ENCODE data around the gene KCND3. TPM values are rescaled to one million over a fixed set of nuclear protein-coding genes. Genes with fewer than 3 reads are reported as not detected.

The KCND3 gene
- total and polyA plus RNA-seq, 2 experiments from 2014 or later: 0.10 to 0.18 TPM

DNA sequence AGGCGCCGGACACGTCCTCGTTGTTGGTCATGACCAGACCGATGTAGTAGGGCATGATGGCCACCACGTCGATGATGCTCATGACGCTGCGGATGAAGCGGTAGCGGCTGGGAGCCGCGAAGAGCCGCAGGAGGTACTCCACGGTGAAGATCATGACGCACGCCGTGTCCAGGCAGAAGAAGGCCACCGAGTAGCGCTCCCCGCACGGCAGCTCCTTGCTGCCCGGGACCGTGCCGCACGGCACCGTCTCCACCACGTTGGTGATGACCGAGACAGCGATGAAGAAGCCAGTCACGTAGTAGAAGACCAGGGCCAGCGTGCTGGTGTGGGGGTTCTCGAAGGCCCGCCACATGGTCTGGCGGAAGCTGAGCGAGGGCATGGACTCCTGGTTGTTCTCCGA, 7.6 kb downstream of the KCND3 start (continued):
- TF ChIP-seq REST (IDR thresholded peaks at IDR 0.05; ENCODE audit: unreplicated experiment) (no peak), POLR2AphosphoS5 (IDR thresholded peaks at IDR 0.05; ENCODE audit: low read depth) (no peak), NANOG (IDR thresholded peaks at IDR 0.05; ENCODE audit: borderline replicate concordance) (no peak)

GRCh38 chr1:111981090-111981489, 8.4 kb downstream of the KCND3 start:
- Mint-ChIP-seq H3K9me3 (peaks cover 10% of the 10 kb centered on the region), H3K27me3 (ENCODE audit: insufficient read depth, low read depth, poor library complexity) (peaks cover 12% of the 10 kb centered on the region), H3K27ac (no peak overlapping the region), H3K4me1 (peaks cover 18% of the 10 kb centered on the region), H3K4me3 (no peak overlapping the region), H3K36me3 (ENCODE audit: low read depth) (peaks cover 5% of the 10 kb centered on the region; the same call in 1 of the 3 replicates)
- Histone ChIP-seq H2AFZ (no peak overlapping the region), H3K27ac (ENCODE audit: low read depth) (no peak overlapping the region), H3K36me3 (ENCODE audit: insufficient read depth) (no peaks in the 10 kb centered on the region), H3K4me3 (no peak overlapping the region), H3K9me2 (ENCODE audit: insufficient read depth) (peaks cover 4% of the 10 kb centered on the region; the same call in 1 of the 2 replicates), H3F3A (replicated peaks; ENCODE audit: low read depth) (no peaks in the 10 kb centered on the region), H3K79me2 (replicated peaks; ENCODE audit: insufficient read depth) (no peaks in the 10 kb centered on the region), H3K27me3 (ENCODE audit: insufficient read depth) (peaks cover 2% of the 10 kb centered on the region), H4K20me1 (replicated peaks; ENCODE audit: insufficient read depth) (no peaks in the 10 kb centered on the region), H3K4me2 (no peak overlapping the region), H3K4me1 (ENCODE audit: insufficient read depth) (no peaks in the 10 kb centered on the region; the same call in 1 of the 2 replicates)
- ATAC-seq (no peak), DNase-seq (ENCODE audit: low spot score) (no peak)
- TF ChIP-seq POLR2AphosphoS5 (IDR thresholded peaks at IDR 0.05; ENCODE audit: low read depth): no peak
- TF ChIP-seq, protein P1, sequence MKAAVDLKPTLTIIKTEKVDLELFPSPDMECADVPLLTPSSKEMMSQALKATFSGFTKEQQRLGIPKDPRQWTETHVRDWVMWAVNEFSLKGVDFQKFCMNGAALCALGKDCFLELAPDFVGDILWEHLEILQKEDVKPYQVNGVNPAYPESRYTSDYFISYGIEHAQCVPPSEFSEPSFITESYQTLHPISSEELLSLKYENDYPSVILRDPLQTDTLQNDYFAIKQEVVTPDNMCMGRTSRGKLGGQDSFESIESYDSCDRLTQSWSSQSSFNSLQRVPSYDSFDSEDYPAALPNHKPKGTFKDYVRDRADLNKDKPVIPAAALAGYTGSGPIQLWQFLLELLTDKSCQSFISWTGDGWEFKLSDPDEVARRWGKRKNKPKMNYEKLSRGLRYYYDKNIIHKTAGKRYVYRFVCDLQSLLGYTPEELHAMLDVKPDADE (IDR thresholded peaks at IDR 0.05): no peak
- no peak for TF ChIP-seq CREB1 (CRISPR knock-in tag; IDR thresholded peaks at IDR 0.05; ENCODE audit: low read depth)
- TF ChIP-seq, protein P2, sequence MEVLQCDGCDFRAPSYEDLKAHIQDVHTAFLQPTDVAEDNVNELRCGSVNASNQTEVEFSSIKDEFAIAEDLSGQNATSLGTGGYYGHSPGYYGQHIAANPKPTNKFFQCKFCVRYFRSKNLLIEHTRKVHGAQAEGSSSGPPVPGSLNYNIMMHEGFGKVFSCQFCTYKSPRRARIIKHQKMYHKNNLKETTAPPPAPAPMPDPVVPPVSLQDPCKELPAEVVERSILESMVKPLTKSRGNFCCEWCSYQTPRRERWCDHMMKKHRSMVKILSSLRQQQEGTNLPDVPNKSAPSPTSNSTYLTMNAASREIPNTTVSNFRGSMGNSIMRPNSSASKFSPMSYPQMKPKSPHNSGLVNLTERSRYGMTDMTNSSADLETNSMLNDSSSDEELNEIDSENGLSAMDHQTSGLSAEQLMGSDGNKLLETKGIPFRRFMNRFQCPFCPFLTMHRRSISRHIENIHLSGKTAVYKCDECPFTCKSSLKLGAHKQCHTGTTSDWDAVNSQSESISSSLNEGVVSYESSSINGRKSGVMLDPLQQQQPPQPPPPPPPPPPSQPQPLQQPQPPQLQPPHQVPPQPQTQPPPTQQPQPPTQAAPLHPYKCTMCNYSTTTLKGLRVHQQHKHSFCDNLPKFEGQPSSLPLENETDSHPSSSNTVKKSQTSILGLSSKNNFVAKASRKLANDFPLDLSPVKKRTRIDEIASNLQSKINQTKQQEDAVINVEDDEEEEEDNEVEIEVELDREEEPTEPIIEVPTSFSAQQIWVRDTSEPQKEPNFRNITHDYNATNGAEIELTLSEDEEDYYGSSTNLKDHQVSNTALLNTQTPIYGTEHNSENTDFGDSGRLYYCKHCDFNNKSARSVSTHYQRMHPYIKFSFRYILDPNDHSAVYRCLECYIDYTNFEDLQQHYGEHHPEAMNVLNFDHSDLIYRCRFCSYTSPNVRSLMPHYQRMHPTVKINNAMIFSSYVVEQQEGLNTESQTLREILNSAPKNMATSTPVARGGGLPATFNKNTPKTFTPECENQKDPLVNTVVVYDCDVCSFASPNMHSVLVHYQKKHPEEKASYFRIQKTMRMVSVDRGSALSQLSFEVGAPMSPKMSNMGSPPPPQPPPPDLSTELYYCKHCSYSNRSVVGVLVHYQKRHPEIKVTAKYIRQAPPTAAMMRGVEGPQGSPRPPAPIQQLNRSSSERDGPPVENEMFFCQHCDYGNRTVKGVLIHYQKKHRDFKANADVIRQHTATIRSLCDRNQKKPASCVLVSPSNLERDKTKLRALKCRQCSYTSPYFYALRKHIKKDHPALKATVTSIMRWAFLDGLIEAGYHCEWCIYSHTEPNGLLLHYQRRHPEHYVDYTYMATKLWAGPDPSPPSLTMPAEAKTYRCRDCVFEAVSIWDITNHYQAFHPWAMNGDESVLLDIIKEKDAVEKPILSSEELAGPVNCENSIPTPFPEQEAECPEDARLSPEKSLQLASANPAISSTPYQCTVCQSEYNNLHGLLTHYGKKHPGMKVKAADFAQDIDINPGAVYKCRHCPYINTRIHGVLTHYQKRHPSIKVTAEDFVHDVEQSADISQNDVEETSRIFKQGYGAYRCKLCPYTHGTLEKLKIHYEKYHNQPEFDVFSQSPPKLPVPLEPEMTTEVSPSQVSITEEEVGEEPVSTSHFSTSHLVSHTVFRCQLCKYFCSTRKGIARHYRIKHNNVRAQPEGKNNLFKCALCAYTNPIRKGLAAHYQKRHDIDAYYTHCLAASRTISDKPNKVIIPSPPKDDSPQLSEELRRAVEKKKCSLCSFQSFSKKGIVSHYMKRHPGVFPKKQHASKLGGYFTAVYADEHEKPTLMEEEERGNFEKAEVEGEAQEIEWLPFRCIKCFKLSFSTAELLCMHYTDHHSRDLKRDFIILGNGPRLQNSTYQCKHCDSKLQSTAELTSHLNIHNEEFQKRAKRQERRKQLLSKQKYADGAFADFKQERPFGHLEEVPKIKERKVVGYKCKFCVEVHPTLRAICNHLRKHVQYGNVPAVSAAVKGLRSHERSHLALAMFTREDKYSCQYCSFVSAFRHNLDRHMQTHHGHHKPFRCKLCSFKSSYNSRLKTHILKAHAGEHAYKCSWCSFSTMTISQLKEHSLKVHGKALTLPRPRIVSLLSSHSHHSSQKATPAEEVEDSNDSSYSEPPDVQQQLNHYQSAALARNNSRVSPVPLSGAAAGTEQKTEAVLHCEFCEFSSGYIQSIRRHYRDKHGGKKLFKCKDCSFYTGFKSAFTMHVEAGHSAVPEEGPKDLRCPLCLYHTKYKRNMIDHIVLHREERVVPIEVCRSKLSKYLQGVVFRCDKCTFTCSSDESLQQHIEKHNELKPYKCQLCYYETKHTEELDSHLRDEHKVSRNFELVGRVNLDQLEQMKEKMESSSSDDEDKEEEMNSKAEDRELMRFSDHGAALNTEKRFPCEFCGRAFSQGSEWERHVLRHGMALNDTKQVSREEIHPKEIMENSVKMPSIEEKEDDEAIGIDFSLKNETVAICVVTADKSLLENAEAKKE (CRISPR knock-in tag; IDR thresholded peaks at IDR 0.05): no peak
- no peak for TF ChIP-seq ZNF114 (CRISPR knock-in tag; IDR thresholded peaks at IDR 0.05)
- no peak for TF ChIP-seq ZNF331 (CRISPR knock-in tag; IDR thresholded peaks at IDR 0.05; ENCODE audit: low read depth)
- no peak for TF ChIP-seq EZH2 (IDR thresholded peaks at IDR 0.05; ENCODE audit: low read depth, unreplicated experiment)
- no peak for TF ChIP-seq NANOG (IDR thresholded peaks at IDR 0.05; ENCODE audit: borderline replicate concordance)
- no peak for TF ChIP-seq REST (IDR thresholded peaks at IDR 0.05; ENCODE audit: unreplicated experiment)
- TF ChIP-seq STAT1 (IDR thresholded peaks at IDR 0.05; ENCODE audit: unreplicated experiment): no peak
